ENCODE data around the gene CD74.
"Not testable (repeated sequence)": the region's sequence is repeated elsewhere in the genome, so short reads cannot be mapped to it uniquely, and the experiment has no call there.

Gene CD74

DNA sequence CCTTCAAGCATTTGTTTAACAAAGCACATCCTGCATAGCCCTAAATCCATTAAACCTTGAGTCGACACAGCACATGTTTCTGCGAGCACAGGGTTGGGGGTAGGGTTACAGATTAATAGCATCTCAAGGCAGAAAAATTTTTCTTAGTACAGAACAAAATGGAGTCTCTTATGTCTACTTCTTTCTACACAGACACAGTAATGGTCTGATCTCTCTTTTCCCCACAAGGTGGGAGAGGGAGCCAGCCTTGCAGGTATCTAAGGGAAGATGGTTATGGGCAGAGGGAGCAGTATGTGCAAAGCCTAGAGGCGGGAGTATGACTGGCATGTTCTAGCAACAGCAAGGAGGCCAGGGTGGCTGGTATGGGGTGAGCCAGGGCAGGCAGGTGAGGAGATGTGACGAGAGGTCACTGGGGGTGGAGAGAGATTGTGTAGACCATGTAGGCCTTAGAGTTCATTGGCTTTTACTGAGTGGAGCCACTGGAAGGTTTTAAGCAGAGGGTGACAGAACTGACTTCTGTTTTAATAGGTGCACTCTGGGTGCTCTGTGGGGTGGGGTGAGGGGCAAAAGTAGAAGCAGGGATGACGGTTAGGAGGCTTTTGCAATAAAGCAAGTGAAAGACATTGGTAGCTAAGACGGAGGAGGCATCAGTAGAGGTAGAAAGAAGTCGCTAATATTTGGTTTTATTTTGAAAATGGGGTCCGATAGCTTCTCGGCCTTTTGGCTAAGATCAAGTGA lies 42.0 kb upstream of the CD74 start:
- TF ChIP-seq, protein P1, sequence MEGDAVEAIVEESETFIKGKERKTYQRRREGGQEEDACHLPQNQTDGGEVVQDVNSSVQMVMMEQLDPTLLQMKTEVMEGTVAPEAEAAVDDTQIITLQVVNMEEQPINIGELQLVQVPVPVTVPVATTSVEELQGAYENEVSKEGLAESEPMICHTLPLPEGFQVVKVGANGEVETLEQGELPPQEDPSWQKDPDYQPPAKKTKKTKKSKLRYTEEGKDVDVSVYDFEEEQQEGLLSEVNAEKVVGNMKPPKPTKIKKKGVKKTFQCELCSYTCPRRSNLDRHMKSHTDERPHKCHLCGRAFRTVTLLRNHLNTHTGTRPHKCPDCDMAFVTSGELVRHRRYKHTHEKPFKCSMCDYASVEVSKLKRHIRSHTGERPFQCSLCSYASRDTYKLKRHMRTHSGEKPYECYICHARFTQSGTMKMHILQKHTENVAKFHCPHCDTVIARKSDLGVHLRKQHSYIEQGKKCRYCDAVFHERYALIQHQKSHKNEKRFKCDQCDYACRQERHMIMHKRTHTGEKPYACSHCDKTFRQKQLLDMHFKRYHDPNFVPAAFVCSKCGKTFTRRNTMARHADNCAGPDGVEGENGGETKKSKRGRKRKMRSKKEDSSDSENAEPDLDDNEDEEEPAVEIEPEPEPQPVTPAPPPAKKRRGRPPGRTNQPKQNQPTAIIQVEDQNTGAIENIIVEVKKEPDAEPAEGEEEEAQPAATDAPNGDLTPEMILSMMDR (IDR thresholded peaks at IDR 0.05; ENCODE audit: borderline replicate concordance, control extremely low read depth, extremely low read depth, insufficient read depth, missing control alignments) = no peak
- in situ Hi-C loops (cut with MboI; ENCODE audit: low sequenced_read_pairs, unreplicated experiment) = loop anchor here (10.0 to 25.0 kb wide), 2 partner anchors 90 to 208 kb away; partner anchors contain the start of gene MYOZ3
- DNase-seq (ENCODE audit: low spot score) = no peak

DNA sequence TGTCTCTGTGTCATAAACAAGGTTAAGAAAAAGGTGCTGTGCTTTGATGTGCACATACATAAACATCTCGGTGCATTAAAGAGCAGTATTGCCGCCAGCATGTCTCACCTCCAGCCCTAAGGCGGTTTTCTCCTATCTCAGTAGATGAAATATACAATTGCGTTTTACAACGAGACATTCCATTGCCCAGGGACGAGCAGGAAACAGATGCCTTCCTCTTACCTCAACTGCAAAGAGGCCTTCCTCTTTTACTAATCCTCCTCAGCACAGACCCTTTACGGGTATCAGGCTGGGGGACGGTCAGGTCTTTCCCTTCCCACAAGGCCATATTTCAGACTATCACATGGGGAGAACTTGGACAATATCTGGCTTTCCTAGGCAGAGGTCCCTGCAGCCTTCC lies 41.3 kb upstream of the CD74 start:
- in situ Hi-C loops (cut with MboI; ENCODE audit: low sequenced_read_pairs, unreplicated experiment) = loop anchor here (10.0 to 25.0 kb wide), 2 partner anchors 91 to 208 kb away; partner anchors contain the start of gene MYOZ3
- DNase-seq (ENCODE audit: low spot score) = not testable (repeated sequence)

DNA sequence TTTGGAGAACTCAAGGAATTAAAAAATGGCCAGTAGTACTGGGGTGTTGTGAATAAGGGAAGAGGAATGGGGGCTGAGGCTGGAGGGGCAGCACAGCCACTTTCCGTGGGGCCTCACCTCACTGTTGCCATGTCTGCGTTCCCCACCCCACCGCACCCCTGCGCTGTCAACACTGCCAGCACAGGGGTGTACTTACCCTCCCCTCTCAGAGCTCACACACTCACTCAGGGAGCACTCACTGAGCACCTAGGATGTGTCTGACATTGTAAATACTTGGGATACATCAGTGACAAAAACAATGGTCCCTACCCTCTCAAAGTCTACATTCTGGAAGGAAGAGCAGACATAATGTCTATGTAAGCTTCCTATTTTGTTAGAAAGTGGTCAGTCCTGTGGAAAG lies 40.2 kb upstream of the CD74 start:
- in situ Hi-C loops (cut with MboI; ENCODE audit: low sequenced_read_pairs, unreplicated experiment) = loop anchor here (10.0 to 25.0 kb wide), 2 partner anchors 92 to 209 kb away; partner anchors contain the start of gene MYOZ3
- no peak for DNase-seq (ENCODE audit: low spot score)
- TF ChIP-seq, protein P1 (IDR thresholded peaks at IDR 0.05; ENCODE audit: borderline replicate concordance, control extremely low read depth, extremely low read depth, insufficient read depth, missing control alignments) = no peak

DNA sequence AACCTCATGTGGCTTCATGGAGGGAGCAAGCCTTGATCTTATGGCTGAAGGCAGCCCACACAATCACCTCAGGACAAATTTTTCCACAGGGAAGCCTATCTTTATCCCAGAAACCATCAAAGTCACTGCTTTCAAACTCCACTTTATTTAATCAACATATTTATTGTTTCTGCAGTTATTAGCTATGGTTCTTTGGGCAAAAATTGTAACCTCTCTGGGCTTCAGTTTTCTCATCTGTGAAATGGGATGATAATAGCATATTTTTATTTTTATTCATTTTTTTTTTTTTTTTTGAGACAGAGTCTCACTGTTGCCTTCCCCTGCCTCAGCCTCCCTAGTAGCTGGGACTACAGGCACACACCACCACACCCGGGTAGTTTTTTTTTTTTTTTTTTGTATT lies 38.9 kb upstream of the CD74 start:
- TF ChIP-seq, protein P1 (IDR thresholded peaks at IDR 0.05; ENCODE audit: borderline replicate concordance, control extremely low read depth, extremely low read depth, insufficient read depth, missing control alignments) = no peak
- in situ Hi-C loops (cut with MboI; ENCODE audit: low sequenced_read_pairs, unreplicated experiment) = loop anchor here (10.0 to 25.0 kb wide), 2 partner anchors 93 to 211 kb away; partner anchors contain the start of gene MYOZ3
- no peak for DNase-seq (ENCODE audit: low spot score)

DNA sequence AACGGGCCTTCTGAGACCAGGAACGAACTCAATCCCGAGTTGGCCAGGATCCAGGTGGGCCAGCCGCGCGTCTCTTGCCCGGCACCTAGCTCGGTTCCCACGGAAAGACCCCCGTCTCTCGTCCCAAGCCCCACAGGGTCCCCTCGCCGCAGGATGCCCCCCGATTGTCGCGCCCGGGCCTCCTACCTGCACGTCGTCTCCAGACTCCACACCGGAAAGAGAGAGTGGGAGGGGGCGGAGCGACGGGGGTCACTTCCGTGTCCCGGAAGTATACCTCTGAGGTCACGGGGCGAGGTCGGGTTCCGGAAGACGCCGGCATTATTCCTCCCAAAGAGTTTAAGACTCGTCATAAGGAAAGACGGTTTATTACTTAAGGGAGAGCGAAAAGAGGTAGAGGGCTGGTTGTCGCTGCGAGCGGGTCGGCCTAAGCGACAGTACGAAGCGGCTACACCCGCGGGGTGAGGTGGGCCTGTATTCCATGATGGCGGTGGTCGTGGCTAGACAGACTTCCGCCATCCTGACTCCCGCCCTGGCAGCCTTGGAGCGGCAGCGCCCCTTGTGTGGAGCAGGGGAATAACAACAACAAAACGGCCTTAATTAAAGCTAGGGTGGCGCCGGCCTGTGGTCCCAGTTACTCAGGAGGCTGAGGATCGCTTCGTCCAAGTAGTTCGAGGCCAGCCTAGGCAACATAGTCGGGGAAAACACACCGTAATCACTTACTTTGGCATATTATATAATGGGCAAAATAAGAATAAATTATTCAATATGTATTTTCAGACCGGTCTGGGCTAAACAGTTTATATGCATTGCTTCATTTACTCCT lies 37.0 kb upstream of the CD74 start, which contains the start of gene RPS14:
RPS14 (minus strand) TSS at position 223 of the 823 bp plus-strand sequence. CDS start 2,006 bp downstream, outside the sequence.
- in situ Hi-C loops (cut with MboI; ENCODE audit: low sequenced_read_pairs, unreplicated experiment) = loop anchor here (10.0 to 25.0 kb wide), 2 partner anchors 95 to 213 kb away; partner anchors contain the start of gene MYOZ3
- TF ChIP-seq, protein P1 (IDR thresholded peaks at IDR 0.05; ENCODE audit: borderline replicate concordance, control extremely low read depth, extremely low read depth, insufficient read depth, missing control alignments) = peak; percentile 97
- peak; percentile 97 for DNase-seq (ENCODE audit: low spot score)

DNA sequence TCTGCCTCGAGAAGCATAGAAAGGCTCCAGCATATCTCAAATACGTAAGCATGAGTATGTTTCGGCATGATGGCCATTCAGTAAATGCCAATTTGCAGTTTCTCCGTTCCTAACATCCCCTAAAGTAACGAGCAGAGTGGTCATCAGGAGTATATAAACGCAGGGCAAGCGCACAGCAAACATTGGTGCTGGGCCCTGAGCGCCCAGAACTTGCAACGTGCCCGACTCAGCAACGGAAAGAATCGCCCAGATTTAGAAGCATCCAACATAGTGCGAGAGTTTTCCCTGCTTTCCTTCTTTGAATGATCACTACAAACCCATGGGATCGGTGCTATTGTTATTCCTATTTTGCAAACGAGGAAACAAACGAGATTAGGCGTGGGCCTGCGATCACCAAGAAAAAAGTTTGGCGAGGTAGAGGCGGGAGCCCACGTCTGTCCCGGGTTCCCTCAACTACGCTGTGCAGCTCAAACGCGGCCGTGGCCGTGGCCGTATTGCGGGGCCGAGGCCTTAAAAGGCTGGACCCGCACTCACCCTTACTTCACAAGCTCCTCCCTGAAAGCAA lies 36.3 kb upstream of the CD74 start:
- in situ Hi-C loops (cut with MboI; ENCODE audit: low sequenced_read_pairs, unreplicated experiment) = no loop called here
- TF ChIP-seq, protein P1 (IDR thresholded peaks at IDR 0.05; ENCODE audit: borderline replicate concordance, control extremely low read depth, extremely low read depth, insufficient read depth, missing control alignments) = no peak
- no peak for DNase-seq (ENCODE audit: low spot score)

Measured in GM13976 (cell line).